ENCODE results near the gene GRK5.
A peak's percentile ranks its signal among the peaks of the same experiment; 100 is the strongest.
"Not testable (repeated sequence)": the region's sequence is repeated elsewhere in the genome, so short reads cannot be mapped to it uniquely, and the experiment has no call there.

The GRK5 gene

DNA sequence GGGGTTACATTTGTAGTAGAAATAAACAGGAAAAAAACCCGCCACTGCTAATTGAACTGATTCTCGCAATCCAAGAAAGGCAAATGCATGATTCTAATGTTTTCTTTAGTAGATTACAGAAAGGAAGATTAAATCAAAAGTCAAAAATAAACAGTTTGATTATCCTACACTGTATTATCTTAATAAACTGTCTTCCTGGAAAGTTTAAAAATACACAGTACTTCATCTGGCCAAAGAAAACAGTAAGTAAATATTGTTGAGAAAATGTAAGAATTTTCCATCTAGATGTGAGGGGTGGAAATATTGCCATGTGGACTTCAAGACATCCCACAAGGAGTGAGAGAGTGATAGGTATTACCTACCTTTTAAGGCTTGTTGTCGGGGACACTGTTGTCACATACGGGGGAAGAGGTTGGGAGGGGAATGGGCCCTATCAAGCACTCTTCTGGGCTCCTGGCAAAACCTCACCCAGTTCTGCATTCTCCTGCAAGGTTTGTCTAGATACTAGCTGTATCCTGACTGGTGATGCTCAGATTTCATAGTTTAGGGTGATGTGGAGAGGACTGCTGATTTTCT lies 17.8 kb downstream of the GRK5 start:
- DNase-seq = no peak

GRCh38 chr10:119227825-119228224 lies 20.5 kb downstream of the GRK5 start:
- DNase-seq = no peak

DNA sequence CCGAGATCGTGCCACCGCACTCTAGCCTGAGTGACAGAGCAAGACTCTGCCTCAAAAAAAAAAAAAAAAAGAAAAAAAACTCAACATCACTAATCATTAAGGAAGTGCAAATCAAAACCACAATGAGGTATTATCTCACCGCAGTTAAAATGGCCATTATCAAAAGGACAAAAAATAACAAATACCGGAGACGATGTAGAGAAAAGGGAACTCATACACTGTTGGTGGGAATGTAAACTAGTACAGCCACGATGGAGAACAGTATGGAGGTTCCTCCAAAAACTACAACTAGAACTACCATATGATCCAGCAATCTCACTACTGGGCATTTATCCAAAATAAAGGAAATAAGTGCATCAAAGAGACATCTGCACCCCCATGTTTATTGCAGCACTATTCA lies 24.3 kb downstream of the GRK5 start:
- no peak for DNase-seq

GRCh38 chr10:119232439-119232838 lies 25.1 kb downstream of the GRK5 start:
- DNase-seq = not testable (repeated sequence)

- DNase-seq = no peak
Observed at GRCh38 chr10:119233123-119233820, 25.9 kb downstream of the GRK5 start.

DNA sequence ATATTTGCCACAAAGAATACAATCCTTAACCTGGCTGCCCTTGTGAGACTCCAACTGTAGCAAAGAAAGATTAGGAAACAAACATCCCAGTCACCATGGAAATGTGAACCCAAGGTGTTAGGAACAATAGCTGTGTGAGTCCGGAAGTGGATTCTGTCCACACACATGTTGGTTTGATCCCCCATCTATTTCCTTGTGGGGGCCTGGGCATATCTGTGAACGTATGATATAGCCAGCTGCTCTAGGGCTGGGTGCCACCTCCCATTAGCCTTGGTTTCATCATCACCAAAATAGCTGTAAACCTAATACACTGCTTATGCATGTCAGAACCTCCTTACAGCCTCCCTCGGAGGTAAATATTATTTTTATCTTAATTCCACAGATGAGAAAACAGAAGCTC lies 26.4 kb downstream of the GRK5 start:
- peak; percentile 1 for DNase-seq

DNA sequence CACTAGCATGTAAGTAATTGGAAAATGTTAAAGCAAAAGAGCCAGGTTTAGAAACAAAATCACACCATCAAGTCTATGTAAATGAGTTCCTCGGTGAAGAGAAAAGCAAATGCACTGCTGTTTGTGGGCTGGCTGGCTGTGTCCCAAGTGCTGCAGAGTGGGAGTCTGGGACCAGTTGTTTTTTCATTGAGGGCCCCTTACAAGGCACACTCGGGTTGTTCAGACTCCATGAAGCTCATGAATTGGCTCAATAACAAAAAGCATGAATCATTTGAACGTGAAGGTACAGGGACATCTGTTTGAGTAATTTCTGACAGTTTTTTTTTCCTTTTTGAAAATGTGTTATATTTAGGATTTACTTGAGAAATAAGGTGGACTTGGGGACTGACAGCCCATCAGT lies 28.0 kb downstream of the GRK5 start:
- no peak for DNase-seq

- DNase-seq = no peak
Observed at GRCh38 chr10:119237722-119238436, 30.5 kb downstream of the GRK5 start.

GRCh38 chr10:119238577-119238976 lies 31.2 kb downstream of the GRK5 start:
- DNase-seq = no peak

DNA sequence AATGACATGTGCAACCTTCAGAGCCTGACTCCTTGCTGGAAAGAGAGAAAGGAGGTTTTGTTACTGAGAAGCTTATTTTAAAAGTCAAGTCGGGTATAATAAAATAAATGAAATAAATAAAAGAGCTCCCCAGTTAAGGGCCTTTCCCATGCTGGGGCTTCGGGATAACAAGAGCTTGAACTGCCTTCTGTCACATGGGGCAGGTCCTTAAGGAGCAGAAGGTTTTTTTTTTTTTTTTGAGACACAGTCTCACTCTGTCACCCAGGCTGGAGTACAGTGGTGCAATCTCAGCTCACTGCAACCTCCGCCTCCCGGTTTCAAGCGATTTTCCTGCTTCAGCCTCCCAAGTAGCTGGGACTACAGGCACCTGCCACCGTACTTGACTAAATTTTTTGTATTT lies 31.6 kb downstream of the GRK5 start:
- not testable (repeated sequence) for DNase-seq

DNA sequence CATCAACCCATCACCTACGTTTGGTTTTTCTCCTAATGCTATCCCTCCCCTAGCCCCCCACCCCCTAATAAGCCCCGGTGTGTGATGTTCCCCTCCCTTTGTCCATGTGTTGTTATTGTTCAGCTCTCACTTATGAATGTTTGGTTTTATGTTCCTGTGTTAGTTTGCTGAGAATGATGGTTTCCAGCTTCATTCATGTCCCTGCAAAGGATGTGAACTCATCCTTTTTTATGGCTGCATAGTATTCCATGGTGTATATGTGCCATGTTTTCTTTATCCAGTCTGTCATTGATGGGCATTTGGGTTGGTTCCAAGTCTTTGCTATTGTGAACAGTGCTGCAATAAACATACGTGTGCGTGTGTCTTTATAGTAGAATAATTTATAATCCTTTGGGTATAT lies 32.3 kb downstream of the GRK5 start:
- not testable (repeated sequence) for DNase-seq

- DNase-seq = no peak
Observed at GRCh38 chr10:119241066-119241465, 33.7 kb downstream of the GRK5 start.

DNA sequence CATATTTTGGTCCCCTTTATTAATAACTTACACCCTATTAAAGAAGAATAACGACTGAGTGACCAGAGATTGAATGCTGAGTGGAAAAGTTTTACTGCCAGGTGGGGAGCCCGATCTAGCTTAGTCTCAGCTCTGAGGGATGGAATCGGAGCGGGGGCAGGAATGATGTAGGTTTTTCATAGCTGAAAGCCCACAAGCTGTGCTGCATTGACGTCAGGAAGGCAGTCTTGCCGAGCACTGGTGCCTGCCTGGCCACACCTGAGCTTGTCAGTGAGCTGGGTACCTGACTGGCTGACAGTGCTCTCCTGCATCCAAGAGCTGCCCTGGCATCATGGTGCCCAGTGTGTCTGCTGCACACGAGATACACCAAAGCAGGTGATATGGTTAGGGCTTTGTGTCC lies 34.8 kb downstream of the GRK5 start:
- DNase-seq = no peak

DNA sequence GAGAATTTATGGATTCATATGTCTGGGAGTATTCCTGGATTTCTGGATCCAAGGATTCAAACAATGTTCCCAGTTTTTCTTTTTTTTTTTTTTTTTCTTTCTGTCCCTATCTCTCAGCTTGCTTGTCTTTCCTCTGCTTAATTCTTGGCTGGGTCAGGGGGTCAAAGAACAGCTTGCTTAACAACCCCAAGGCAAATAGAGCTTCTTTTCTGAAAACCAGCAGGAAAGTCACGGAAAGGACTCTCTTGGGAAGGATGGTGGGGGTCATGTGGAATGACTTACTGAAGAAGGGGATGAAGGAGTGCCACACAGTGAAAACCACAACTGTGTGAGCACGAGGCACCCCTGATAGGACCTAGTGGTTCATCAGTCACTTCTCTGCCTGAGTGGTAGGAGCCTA lies 36.1 kb downstream of the GRK5 start:
- DNase-seq = no peak

DNA sequence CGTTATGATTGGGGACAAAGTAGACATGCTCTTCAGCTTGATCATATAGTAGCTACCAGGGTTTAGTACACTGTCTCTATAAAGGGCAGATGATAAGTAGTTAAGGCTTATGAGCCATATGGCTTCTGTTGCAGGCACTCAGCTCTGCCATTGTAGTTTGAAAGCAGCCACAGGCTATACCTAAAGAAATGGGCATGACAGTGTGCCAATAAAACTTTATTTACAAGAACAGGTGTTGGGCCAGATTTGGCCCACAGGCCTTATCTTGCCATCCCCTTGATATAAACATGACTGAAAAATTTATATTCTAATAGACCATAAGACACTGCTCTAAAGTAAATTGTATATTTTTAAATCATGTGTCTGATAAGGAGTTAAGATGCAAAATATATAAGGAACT lies 36.6 kb downstream of the GRK5 start:
- DNase-seq = no peak

GRCh38 chr10:119245272-119245671 lies 37.9 kb downstream of the GRK5 start:
- no peak for DNase-seq

DNA sequence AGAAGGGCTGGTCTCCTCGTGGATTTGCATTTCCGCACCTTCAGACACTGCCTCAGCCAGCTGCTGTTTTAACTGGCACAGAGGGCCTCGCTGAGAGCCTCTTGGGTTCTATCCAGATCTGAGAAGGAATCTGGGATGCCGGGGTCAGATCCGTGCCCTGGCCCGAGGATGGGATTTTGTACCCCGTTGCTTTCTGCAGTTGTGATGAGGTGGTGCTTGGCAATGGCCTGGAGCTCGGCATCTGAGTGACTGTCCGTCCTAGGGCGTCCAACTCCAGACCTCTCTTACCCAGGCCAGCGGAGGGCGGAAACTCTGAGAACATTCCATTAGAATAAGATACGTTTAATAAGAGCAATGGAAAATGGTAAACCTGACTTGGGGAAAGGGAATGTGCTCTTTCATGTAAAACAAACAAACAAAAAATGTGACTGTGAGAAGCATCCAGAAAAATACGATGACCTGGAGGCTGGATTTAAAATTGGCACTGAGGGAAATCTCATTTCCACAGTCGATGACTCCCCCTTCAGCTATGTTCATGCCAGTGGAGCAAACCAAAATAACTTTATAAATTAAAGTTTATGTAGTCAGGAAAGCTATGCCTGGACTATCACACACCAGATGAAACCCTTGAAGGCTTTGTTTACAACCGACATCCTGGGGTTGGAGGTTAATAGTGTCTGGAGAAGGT lies 39.6 kb downstream of the GRK5 start:
- no peak for DNase-seq

- DNase-seq = no peak
Observed at GRCh38 chr10:119247550-119247894, 40.2 kb downstream of the GRK5 start.

- DNase-seq = no peak
Observed at GRCh38 chr10:119248184-119248583, 40.8 kb downstream of the GRK5 start.

GRCh38 chr10:119248681-119249080 lies 41.3 kb downstream of the GRK5 start:
- DNase-seq = no peak

GRCh38 chr10:119250641-119251314 lies 43.4 kb downstream of the GRK5 start:
- DNase-seq = no peak

GRCh38 chr10:119251315-119251708 lies 43.9 kb downstream of the GRK5 start:
- DNase-seq = no peak

- no peak for DNase-seq
Observed at GRCh38 chr10:119252051-119252465, 44.7 kb downstream of the GRK5 start.

Measured in NCI-H774 (cell line).